ENCODE measurements around the gene SLC51B.

Gene SLC51B

DNA sequence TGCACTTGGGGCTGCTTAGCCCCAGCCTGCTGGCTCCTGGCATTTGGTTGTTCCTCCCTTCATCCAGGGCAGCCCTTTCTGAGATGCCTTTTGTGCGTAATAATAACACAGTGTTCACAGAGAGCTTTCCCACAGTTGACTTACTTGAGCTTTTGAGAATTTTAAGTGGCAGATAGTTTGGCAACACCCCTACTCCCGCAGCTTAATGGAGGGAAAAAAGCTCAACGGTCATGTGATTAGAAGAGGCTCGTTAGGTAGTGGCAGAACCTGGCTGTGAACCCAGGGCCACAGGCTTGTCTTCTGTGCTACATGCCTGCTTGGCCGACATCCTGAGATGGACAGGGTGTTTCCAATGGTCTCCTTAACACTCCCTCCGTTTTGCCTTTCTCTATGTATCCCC, 36.1 kb downstream of the SLC51B start:
- FAIRE-seq, result no peak
- TF ChIP-seq TAF1 (IDR thresholded peaks at IDR 0.05; ENCODE audit: low read depth, low read length), result no peak
- TF ChIP-seq POU2F2 (IDR thresholded peaks at IDR 0.05; ENCODE audit: low read depth, low read length), result no peak
- no peak for TF ChIP-seq PAX5 (IDR thresholded peaks at IDR 0.05; ENCODE audit: insufficient read depth, low read length, severe bottlenecking)
- no peak for TF ChIP-seq SPI1 (IDR thresholded peaks at IDR 0.05; ENCODE audit: low read depth, low read length)
- TF ChIP-seq POLR2AphosphoS5 (IDR thresholded peaks at IDR 0.05; ENCODE audit: low read depth, low read length), result no peak
- no peak for TF ChIP-seq POLR2A (IDR thresholded peaks at IDR 0.05; ENCODE audit: low read depth, low read length)
- DNase-seq (ENCODE audit: insufficient read length, low spot score), result no peak

DNA sequence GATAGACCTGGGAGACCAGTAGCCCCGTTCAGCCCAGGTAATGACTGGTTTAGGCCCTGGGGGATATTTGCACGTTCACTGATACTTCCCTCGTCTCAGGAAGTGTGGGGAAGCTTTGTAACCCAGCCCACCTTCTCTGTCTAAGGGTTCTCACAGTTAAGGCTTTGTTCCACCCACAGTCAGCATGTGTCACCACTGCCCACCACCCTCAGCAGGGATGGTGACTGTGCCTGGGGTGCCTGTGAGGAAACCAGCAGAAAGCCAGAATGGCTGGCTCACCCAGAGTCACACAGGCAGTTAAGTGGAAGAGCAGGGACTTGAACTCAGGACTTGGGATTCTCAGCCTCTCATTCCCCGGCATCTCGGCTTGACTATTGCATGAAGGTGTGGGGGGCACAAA, 36.6 kb downstream of the SLC51B start:
- no peak for DNase-seq (ENCODE audit: insufficient read length, low spot score)
- FAIRE-seq, result no peak
- TF ChIP-seq PAX5 (IDR thresholded peaks at IDR 0.05; ENCODE audit: insufficient read depth, low read length, severe bottlenecking), result no peak
- no peak for TF ChIP-seq TAF1 (IDR thresholded peaks at IDR 0.05; ENCODE audit: low read depth, low read length)
- no peak for TF ChIP-seq POU2F2 (IDR thresholded peaks at IDR 0.05; ENCODE audit: low read depth, low read length)
- TF ChIP-seq POLR2AphosphoS5 (IDR thresholded peaks at IDR 0.05; ENCODE audit: low read depth, low read length), result no peak
- TF ChIP-seq SPI1 (IDR thresholded peaks at IDR 0.05; ENCODE audit: low read depth, low read length), result no peak
- TF ChIP-seq POLR2A (IDR thresholded peaks at IDR 0.05; ENCODE audit: low read depth, low read length), result no peak

DNA sequence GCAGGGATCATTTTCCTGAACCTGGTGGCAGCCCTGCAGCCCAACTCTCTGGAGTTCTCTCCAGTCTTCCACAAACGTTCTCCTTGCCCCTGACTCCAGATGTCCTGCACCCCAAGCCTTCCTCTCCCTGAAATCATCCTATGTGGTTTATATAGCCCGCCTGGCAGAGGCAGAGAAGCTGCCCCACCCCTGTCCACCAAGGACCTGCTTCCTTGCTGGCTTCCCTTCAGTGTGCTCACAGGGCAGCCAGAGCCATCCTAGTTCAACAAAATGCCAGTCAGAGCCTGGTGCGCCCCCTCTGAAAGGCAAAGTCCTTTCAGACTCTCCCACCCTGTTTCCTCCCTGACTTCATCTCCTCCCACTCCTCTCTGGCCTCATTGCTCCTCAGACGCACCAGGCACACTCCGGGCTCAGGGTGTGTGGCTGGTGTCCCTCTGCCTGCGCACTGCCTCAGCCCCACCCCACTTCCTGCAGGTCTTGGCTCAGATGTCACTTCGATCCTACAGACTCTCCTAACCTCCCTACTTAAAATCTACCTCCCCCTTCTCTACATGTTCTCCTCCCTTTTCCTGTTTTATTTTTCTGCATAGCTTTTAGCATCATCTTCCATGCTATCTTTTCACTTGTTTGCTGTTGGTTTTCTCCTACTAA, 37.2 kb downstream of the SLC51B start:
- no peak for TF ChIP-seq TAF1 (IDR thresholded peaks at IDR 0.05; ENCODE audit: low read depth, low read length)
- no peak for TF ChIP-seq PAX5 (IDR thresholded peaks at IDR 0.05; ENCODE audit: insufficient read depth, low read length, severe bottlenecking)
- TF ChIP-seq POLR2A (IDR thresholded peaks at IDR 0.05; ENCODE audit: low read depth, low read length), result no peak
- TF ChIP-seq SPI1 (IDR thresholded peaks at IDR 0.05; ENCODE audit: low read depth, low read length), result no peak
- no peak for TF ChIP-seq POU2F2 (IDR thresholded peaks at IDR 0.05; ENCODE audit: low read depth, low read length)
- no peak for TF ChIP-seq POLR2AphosphoS5 (IDR thresholded peaks at IDR 0.05; ENCODE audit: low read depth, low read length)
- DNase-seq (ENCODE audit: insufficient read length, low spot score), result no peak
- FAIRE-seq, result no peak

DNA sequence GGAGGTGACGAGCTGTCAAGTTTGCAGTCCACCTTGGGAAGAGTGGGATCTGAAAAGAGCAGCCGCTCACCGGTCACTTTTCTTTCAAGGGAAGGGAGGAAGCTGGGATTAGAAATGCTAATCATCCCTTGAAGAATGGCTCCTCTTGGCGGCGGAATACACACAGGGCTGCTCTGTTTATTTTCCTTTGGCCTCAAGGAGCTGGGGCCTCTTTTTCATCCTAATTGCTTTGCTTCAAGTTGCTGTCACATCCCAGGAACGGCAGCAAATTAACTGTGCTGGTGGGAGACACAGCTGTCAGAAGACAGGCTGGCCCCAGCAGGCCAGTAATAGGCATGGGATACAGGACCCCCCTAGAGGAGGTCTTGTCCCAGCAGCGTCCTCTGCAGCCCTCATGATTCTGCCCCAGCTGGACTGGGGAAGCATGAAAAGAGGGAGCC, 38.1 kb downstream of the SLC51B start:
- TF ChIP-seq PAX5 (IDR thresholded peaks at IDR 0.05; ENCODE audit: insufficient read depth, low read length, severe bottlenecking), result no peak
- DNase-seq (ENCODE audit: insufficient read length, low spot score) (no peak), FAIRE-seq (no peak)

DNA sequence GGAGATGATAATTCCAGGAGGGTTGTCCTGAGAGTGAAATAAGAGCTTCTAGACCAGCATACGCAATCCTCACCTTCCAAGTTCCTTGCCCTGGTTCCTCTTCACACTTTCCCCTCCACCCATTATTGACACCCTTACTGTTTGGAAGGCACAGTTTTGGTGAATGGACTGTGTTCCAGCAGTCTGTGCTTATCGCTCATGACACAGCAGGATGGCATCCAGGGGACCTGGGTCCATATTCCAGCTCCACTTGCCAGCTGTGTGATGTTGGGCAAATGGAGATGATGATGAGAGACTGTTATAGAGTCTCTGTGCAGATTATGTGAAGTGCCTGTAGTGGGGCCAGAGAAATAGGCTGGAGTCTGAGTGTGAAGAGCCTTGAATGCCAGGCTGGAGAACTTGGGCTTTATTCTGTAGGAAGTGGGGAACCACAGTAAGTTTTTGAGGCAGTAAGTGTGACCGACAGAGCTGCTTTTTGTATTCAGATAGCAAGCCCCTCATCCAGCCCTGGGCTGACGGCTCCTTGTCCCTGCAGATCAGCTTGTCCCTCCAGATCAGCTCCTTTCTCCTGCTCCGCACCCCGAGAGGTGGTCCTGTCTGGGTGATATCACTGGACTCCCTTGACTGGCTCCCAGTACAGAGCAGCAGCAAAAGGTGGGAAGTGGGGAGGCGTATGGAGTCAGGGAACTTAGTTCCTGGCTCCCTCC, 39.5 kb downstream of the SLC51B start:
- no peak for DNase-seq (ENCODE audit: insufficient read length, low spot score)
- no peak for FAIRE-seq

DNA sequence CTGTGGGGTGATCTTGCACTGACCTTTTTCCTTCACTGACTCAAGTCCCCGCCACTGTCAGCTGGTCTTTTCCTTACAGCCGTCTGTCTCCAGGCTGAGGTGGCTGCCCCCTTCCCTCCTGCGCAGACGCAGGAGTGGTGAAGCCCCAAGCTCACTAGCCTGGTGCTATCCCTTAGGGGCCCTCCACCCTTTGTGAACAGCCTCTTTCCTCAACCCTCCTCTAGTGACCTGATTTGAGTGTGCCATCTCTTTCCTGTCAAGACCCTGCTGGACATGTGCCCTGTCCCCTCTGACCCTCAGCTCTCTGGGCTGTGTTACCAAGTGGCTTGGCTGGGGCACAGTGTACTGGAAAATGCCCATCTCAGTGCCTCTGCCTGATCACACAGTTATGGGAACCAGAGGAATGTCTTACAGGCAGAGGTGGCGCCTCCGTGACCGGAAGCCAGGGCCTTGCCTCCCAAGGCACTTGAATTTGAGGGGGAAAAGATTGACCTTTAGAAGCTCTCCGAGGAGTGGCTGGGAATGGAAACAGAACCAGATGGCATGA, 40.1 kb downstream of the SLC51B start:
- FAIRE-seq (no peak), DNase-seq (ENCODE audit: insufficient read length, low spot score) (no peak)
- no peak for TF ChIP-seq PAX5 (IDR thresholded peaks at IDR 0.05; ENCODE audit: insufficient read depth, low read length, severe bottlenecking)
- no peak for TF ChIP-seq SPI1 (IDR thresholded peaks at IDR 0.05; ENCODE audit: low read depth, low read length)
- TF ChIP-seq POLR2AphosphoS5 (IDR thresholded peaks at IDR 0.05; ENCODE audit: low read depth, low read length), result no peak
- TF ChIP-seq POU2F2 (IDR thresholded peaks at IDR 0.05; ENCODE audit: low read depth, low read length), result no peak
- no peak for TF ChIP-seq POLR2A (IDR thresholded peaks at IDR 0.05; ENCODE audit: low read depth, low read length)
- TF ChIP-seq TAF1 (IDR thresholded peaks at IDR 0.05; ENCODE audit: low read depth, low read length), result no peak

More for the DNA sequence above, 39.5 kb downstream of the SLC51B start:
- no peak for TF ChIP-seq POLR2A (IDR thresholded peaks at IDR 0.05; ENCODE audit: low read depth, low read length)
- no peak for TF ChIP-seq POLR2AphosphoS5 (IDR thresholded peaks at IDR 0.05; ENCODE audit: low read depth, low read length)
- TF ChIP-seq TAF1 (IDR thresholded peaks at IDR 0.05; ENCODE audit: low read depth, low read length), result no peak
- no peak for TF ChIP-seq SPI1 (IDR thresholded peaks at IDR 0.05; ENCODE audit: low read depth, low read length)
- TF ChIP-seq POU2F2 (IDR thresholded peaks at IDR 0.05; ENCODE audit: low read depth, low read length), result no peak
- no peak for TF ChIP-seq PAX5 (IDR thresholded peaks at IDR 0.05; ENCODE audit: insufficient read depth, low read length, severe bottlenecking)

DNA sequence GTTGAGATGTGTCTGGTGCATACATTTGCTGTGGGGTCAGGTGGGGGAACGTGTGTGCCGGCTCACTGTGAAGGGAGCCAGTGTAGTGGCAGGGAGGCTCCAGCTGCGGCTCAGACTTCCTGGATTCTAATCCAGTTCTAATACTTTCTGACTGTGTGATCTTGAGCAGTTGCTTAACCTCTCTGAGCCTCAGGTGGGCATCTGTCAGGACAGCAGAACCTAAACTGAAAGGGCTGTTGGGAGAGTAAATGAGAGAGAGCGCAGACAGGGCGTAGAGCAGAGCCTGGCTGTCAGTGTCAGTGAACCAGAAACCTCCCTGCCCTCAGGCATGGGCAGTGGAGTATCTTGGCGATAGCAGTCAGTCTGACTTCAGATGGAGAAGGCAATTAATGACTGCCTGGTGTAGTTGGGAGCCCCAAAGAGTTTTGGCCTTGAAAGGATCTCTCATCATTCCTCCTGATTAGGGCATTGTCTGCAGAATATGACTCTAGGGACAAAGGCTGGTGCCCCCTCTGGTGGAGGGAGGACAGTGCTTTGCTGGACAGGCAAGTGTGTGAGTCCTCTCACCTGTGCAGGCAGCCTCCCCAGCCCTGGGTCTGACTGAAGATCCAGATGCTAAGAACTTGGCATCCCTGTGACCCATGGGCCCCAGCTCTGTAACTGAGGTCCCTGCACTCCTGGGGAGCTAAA, 40.9 kb downstream of the SLC51B start:
- DNase-seq (ENCODE audit: insufficient read length, low spot score), result no peak
- no peak for FAIRE-seq
- TF ChIP-seq TAF1 (IDR thresholded peaks at IDR 0.05; ENCODE audit: low read depth, low read length) (no peak), SPI1 (IDR thresholded peaks at IDR 0.05; ENCODE audit: low read depth, low read length) (no peak), POLR2A (IDR thresholded peaks at IDR 0.05; ENCODE audit: low read depth, low read length) (no peak), POLR2AphosphoS5 (IDR thresholded peaks at IDR 0.05; ENCODE audit: low read depth, low read length) (no peak)

DNA sequence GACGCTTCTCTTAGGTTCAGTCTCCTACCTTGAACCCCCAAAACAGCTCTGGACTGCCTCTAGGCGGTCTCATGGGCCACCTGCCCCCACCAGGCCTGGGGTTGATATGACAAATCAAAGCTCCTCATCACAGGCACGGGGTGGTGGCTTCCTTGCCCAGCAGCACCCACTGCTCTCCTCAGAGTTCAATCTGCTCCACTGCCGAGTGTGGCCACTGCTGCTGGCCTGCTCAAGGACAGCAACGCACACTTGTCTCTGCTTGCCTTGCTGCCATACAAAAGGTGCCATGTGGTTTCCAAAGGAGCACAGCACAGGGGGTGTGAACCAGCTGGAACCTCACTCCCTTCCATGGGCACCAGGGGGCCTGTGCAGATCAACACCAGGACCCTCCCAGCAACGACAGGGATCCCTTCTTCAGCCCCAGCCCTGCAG, 41.5 kb downstream of the SLC51B start:
- TF ChIP-seq POU2F2 (IDR thresholded peaks at IDR 0.05; ENCODE audit: low read depth, low read length) (no peak), POLR2A (IDR thresholded peaks at IDR 0.05; ENCODE audit: low read depth, low read length) (no peak), SPI1 (IDR thresholded peaks at IDR 0.05; ENCODE audit: low read depth, low read length) (no peak), POLR2AphosphoS5 (IDR thresholded peaks at IDR 0.05; ENCODE audit: low read depth, low read length) (no peak), TAF1 (IDR thresholded peaks at IDR 0.05; ENCODE audit: low read depth, low read length) (no peak), PAX5 (IDR thresholded peaks at IDR 0.05; ENCODE audit: insufficient read depth, low read length, severe bottlenecking) (no peak)
- DNase-seq (ENCODE audit: insufficient read length, low spot score) (no peak), FAIRE-seq (no peak)

DNA sequence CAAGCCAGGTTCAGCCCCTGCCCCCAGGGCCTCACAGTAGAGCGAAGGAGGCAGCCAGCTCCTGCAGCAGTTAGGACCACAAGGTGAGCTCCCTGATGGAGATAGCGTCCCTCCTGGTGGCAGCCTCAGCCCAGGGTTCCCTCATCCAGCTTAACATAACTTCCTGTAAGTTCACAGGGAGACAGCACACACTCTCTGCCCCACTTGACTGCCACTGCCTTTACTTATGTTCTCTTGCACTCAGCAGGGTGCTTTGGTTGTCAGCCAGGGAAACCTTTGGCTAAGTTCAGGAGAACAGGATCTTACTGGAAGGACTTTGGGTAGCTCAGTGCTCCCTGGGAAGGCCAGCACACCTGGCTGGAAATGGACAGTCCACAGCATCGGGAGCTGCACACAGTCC, 42.2 kb downstream of the SLC51B start:
- TF ChIP-seq POLR2AphosphoS5 (IDR thresholded peaks at IDR 0.05; ENCODE audit: low read depth, low read length), result no peak
- TF ChIP-seq POLR2A (IDR thresholded peaks at IDR 0.05; ENCODE audit: low read depth, low read length), result no peak
- DNase-seq (ENCODE audit: insufficient read length, low spot score), result no peak

More for the DNA sequence above, 42.2 kb downstream of the SLC51B start:
- no peak for FAIRE-seq

All from GM12891 (cell line).